ENCODE results near the gene FAM171A1.
"Not testable (repeated sequence)": the region's sequence is repeated elsewhere in the genome, so short reads cannot be mapped to it uniquely, and the experiment has no call there.

FAM171A1 gene

DNA sequence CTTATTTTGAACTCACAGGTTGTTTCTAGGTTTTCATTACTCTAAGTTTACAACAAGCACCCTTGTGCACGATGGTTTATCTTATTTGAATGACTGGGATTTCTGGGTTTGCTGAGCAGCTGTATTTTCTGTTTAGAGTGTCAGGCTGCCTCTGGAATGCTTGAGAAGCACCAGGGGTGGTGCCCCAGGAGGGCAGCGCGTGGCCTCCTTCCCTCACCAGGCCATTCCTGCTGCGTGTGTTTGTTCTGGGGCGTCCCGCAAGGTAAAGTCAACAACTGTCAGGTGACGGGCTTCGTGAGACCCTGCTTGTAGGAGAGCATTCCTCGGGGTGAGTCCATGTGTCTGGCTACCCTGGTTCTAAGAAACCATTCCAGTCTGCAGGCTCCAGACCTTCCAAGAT is 54.9 kb downstream of the FAM171A1 start:
- DNase-seq = no peak

DNA sequence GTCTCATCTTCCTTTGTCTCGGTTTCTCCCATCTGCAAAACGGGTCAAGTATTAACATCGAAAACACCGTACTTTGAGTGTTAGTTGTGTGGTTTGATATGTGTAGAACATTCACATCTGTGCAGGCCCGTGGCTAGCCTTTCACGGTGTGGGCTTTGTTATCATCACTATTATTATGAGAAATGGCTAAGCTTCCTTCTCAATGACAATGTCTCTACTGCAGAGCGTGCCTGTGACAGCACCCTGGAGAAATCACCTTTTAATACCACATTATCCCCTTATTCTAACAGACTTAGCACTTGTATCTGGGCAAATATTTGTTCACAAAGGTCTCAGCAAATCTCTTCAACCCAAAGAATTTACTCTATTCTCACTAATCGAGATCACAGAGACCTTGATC is 55.8 kb downstream of the FAM171A1 start:
- DNase-seq = no peak

DNA sequence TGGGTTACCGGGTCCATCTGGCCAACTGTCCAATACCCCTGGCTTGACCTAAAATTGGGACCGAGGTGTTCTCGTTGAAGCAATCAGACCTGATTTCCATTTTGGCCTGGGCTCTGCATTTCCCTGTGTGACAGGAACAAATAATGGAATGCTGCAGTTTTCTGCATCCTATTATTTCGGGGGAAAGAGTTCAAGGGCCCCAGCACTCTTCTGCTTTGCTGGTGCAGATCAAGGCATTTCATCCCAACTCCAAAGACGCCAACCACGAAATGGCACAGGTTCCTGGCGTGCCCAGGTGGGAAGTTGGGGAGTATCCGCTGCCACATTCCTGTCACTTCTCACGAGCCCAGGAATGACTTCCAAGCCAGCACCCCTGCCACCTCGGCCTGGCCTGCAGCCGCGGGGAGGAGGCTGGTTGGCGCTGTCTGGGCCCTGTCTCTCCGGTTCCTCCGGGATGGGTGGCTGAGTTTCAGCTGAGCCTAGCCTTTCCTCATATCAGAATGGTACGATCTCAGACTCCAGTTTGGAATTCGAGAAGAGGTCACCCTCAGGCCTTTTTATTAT is 56.5 kb downstream of the FAM171A1 start:
- DNase-seq = no peak

DNA sequence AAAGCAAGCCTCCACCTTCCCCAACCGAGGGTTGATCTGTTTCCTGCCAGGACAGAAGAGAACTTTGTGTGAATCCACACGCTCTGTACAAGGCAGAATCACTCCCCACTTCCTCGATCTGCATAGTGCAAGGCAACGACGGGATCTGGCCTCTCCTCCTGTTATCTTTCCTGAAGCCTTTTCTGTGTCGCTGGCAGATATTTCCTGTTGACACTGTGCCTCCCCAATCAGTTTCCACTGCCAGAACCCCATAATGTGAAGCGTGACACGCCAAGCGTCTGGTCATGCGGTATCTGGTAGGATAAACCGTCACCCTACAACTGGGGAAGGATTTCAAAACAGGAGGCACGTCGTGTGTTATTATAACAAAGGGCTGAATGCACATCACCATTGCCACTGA is 57.2 kb downstream of the FAM171A1 start:
- no peak for DNase-seq

DNA sequence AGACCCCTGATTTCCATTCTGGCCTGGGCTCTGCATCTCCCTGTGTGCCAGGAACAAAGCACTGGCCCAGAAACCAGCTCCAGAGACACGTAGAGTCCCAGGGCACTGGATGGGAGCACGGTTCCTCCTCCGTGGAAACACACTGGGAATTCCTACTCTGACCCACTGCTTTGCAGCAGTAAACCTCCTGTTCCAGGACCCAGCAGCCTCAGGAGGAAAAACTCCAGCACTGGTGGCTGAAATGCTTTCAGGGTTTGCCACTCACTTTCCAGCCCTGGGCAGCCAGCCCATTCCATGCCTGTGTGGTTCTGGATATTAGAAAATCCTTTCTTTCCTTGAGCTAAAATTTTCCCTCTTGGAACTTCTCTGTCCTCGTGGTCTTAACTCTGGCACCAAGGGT is 58.0 kb downstream of the FAM171A1 start:
- no peak for DNase-seq

DNA sequence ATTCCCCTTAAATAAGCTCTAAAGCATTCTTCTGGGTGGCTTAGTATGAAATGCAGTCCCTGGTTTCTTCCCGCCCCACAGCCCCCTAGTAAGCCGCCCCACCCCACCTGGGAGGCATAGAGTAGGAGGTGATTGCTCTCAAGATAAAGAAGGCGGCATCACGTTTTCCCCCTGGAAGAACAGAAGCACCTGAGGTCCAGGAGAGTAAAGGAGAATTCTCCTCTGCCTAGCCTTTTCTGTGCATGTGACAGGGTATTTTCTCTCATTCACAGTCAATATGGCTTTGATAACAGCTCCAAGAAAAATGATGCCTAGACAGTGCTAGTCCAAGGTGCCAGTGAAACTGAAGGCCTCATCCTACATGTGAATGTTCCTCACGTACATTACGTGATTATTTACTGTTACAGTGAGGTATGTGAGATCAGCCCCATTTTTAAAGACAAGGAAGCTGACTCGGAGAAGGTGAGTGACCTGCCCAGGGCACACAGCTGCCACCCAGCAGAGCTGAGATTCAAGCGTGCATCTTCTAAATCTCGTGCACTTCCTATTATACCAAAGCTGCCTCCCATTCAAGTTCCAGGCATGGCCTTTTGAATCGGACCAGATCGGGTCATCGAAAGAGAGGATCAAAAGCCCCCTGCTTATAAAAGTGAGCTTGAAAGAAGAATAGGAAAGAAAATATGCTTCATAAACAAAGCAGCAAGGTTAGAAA is 59.4 kb downstream of the FAM171A1 start:
- no peak for DNase-seq

DNA sequence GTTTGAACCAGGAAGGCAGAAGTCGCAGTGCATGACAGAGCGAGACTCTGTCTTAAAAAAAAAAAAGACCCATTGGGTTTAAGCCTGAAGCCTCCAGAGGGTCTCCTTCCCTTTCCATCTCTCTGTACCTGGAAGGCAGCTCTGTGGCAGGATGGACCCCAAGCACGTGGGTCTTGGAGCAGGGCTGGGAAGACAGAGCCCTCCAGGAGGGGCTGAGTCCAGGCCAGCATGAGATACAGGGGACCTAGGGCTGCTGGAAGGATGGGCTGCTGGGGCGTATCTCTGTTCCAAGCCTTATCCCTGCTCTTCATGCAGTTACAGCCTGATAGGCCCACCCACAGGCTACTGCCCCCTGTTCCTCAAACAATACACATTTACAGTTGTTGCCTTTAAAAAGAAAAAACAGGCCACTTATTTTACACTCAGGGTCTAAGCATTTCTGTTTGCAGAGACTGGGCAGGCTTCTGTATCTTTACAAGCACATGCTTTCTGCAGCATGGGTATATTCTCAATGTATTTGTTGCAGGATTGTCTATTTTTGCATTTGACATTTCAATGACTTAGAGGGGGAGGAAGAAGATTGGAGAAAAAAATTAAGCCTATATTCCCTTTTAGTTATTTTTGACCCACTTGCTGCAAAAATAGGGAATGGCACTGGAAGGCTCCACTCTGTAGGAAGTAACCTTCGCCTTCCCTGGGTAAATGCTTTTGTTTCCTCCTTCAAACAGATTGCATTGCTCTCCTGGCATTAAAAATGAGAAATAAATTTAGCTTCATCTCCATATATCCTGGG is 60.1 kb downstream of the FAM171A1 start:
- no peak for DNase-seq

DNA sequence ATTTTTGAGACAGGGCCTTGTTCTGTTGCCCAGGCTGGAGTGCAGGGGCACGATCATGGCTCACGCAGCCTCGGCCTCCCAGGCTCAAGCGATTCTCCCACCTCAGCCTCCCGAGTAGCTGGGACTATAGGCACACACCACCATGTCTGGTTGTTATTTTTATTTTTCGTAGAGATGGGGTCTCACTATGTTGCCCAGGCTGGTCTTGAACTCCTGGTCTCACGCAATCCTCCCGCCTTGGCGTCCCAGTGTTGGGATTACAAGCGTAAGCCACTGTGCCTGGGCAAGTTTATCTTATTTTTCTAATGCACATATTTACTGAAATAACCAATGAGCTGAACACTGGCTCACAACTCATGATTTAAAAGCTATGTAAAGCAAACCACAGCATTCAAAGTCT is 61.9 kb downstream of the FAM171A1 start:
- DNase-seq = no peak

DNA sequence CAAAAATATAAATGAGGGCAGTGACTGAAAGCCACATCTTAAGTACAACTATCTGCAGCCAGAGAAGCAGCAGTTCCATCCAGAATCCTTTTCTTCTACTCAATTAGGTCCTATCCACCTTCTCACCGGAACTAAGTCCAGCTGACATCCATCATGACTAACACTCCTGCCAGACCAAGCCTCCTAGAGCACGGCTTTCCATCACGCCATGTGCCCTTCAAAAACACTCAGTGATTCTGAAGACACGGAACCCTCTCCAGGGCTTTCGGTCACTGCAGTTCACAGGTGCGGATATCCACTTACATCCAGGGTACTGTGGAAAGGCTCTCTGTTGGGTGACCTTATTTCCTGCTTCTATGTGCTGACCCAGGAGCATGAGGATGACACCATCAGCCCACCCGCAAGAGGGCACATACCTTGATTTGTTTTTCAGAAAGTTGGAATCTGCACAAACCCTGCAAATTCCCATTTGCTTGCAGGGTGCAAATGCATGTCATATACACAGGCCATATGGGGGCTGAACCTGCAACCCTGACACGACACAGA is 64.3 kb downstream of the FAM171A1 start:
- no peak for DNase-seq

DNA sequence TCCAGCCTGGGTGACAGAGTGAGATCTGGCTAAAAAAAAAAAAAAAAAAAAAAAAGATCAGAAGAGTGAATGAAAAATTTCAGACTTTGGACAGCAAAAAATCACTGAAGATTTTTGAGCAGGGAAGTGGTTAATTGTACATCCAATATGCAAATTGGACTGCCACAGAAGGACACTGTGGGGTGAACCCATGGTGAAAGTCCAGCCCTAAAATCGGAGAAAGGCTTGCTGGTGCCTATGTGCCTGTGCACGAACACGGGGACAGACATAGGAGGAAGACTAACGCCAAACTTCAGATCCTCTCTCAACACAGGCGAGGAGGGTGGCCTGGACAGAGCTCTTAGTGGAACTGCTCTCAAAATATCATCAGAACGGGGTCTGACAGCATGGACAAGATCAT is 65.5 kb downstream of the FAM171A1 start:
- no peak for DNase-seq

DNA sequence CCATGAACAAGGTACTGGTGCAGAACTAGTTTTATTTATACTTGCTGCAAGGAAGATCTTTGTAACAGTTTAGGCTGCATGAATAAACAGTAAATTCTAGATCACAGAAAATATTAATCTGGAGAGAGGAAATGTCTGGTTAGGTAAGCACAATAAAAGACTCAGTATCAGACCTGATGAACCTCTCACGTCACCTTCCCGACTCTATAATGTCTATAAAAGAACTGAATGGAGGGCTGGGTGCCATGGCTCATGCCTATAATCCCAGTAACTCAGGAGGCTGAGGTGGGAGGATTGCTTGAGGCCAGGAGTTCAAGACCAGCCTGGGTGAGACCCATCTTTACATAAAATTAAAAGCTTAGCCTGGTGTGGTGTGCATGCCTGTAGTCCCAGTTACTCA is 65.9 kb downstream of the FAM171A1 start:
- DNase-seq = no peak

DNA sequence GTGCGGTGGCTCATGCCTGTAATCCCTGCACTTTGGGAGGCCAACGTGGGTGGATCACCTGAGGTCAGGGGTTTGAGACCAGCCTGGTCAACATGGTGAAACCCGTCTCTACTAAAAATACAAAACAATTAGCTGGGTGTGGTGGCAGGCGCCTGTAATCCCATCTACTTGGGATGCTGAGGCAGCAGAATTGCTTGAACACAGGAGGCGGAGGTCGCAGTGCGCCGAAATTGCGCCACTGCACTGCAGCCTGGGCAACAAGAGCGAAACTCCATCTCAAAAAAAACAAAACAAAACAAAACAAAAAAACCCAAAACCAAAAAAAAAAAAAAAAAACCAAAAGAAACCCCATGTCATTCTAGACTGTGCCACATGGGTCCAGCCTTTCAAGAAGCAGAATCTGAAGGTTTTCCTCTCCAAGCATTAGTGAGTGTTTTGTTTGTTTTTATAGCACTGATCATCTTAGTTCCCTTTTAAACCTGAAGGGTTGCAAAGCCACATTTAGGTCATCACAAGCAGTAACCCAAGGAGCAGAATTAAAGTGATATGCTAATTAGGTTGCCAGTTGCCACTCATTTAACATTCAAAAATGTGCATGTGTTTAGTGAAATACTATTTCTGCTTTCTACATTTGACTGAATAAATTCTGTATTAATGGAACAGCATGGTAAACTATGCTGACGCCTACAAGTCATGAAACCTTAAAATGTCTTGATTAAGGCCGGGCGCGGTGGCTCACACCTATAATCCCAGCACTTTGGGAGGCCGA is 68.7 kb downstream of the FAM171A1 start:
- not testable (repeated sequence) for DNase-seq

DNA sequence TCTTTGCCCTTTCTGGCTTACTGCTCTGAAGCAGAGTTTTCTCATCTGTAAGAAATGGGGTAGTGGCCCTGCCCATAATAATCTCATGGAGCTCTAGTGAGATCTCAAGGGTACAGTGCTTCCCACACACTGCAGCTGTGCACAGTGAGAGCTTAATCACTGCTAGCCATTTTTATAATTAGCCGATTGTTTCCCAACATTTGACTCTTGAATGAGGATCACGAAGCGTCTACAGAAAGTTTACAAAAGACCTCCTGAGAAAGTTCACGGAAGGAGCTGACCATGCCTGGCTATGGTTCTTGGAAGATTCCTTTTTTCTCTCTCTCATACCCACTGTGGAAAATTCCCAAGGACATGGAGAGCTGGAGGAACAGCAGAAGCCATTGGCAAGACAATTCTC is 70.4 kb downstream of the FAM171A1 start:
- no peak for DNase-seq

DNA sequence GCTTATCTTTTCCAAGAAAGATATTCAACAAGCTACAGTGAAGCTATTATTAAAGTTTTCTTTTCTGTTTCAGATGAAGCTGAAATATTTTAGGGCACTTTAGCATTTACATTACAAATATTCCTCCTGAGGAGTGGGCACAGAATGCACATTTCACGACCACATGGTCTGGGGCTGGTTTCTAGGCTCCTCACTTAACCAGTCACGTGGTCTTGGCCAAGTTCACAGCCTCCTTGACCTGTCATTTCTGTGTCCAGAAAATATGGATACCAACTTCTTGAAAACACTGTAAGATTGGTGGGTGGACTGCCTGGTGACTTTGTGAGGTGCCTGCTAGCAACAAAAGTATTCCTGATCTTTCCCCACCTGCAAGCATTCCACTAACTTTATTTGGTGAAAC is 70.9 kb downstream of the FAM171A1 start:
- no peak for DNase-seq

DNA sequence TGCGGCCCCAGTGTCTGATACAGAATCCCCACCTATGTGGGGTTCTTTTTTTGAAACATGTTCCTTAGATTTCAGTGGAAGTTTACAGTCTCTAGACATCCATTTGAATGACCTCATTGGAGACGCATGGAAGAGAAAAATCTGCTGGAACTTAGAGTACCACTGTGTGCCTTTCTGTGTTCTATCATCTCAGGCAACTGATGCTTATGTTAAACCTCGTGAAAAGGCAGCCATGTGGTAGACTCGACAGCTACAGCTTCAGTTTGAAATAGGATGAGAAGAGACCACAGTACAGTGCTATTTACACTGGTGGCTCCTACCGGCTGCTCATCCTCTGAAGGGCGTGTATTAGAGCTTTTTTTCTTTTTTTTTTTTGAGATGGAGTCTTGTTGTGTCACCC is 74.4 kb downstream of the FAM171A1 start:
- DNase-seq = no peak

DNA sequence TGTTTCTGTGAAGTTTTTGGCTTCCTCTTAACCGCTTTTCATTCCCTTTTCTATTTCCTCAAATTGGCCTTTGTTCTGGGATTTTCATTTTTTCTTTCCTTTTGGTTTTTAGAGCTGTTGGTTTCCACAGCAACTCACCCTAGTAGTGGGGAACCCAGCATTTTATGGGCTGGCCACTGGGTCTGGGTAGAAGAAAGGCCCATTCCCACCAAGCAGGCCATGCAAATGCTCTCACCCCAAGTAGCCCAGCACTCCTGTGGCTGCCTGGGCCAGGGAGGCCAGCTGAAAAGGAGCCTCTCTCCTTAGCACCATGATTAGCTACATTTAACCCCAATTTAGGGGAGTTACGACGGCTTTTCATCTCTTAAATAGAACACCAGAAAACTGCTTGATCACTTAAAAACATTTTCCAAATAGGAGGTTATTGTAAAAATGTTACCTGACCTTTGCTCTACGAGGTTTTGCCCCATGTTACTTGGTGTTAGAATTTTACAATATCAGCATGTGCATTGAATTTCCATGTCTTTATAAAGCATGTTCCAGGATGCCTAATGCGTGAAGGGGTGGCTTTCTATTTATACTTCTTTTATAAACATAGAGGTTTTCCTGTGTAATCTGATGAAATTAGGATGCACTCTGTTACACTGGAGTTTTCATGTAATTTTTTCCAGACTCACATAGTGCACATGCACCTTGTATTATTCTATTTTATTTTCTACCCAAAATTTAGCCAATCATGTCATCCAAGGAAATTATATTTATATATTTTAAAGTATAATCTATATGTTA is 75.4 kb downstream of the FAM171A1 start:
- DNase-seq = no peak

DNA sequence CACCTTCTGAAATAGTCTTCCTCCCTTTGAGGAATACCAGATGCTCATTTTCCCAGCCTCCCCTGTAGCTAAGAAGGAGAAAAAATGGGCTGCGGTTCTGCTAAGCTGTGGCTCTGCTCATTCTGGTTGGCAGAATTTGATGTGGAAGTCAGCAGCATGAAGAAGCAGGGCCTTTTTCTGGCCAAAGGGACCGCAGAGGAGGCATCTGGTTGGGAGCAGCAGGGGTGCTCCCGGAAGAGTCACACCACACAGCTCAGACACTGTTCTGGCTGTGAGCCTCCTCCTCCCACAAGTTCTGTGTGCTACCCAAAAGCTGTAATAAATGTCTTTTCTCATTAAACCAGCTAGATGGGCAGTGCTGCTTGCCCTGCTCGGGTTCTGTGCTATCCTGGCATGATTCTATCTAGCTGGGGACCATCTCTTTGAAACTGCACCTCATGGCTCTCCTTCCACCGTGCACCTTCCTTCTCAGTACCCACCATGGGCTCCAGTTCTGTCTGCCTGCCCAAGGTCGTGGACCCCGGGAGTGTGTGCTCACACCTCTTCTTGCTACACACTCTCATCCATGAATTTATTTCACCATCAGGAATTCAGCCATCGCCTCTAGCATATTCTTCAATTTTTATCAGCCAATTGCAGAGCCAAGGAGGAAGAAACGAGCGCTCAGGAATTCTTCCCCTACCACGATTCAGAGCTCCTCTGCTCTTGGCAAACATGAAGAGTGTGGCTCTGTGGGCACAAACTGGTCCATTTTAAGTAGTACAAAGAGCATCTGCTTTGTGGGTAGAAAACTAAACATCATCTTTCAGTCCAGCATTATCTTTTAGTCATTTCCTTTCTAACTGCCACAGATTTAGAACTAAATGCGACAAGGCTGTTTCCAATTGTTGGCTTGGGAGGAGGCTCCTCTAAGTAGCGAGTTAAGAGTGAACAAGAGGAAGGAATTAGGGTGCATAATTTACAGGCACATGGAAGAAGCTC is 76.9 kb downstream of the FAM171A1 start:
- no peak for DNase-seq

DNA sequence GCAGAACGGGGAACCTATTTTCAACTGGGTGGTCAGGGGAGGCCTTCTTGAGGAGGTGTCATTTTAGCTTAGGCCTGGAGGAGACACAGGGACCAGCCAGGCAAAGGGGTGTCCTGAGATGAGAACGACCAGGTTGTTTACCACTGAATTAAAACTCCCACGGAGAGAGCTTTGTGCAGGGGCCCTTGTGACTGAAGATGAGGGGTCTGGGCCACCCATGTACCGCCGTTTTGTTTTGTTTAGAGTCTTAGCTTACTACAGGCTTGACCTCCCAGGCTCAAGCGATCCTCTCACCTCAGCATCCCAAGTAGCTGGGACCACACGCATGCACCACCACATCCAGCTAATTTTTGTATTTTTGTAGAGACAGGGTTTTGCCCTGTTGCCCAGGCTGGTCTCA is 80.4 kb downstream of the FAM171A1 start:
- DNase-seq = no peak

DNA sequence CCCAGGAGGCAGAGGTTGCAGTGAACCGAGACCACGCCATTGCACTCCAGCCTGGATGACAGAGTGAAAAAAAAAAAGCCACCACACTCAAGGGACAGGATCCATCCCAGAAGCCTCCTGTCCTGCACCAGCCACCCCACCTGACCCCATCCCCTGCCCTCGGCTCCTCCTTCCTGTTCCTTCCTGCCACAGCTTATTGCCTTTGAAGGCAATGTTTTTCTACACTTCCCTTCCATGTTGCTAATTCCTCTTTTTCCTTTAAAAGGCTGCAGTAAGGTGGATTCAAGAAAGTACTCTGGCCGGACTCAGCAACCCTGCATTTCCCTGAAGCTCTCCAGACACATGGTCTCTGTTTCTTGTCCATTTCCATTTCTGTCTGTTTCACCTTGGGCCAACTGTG is 80.9 kb downstream of the FAM171A1 start:
- DNase-seq = no peak

DNA sequence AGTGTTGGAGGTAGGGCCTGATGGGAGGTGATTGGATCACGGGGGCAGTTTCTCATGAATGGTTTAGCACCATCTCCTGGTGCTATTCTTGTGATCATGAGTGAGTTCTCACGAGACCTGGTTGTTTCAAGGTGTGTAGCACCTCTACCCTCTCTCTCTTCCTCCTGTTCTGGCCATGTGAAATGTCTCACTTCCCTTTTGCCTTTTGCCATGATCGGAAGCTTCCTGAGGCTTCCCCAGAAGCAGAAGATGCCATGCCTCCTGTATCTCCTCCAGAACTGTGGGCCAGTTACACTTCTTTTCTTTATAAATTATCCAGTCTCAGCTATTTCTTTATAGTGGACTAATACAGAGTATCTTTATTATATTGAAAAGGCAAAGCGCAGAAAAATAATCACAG is 90.1 kb downstream of the FAM171A1 start:
- no peak for DNase-seq

DNA sequence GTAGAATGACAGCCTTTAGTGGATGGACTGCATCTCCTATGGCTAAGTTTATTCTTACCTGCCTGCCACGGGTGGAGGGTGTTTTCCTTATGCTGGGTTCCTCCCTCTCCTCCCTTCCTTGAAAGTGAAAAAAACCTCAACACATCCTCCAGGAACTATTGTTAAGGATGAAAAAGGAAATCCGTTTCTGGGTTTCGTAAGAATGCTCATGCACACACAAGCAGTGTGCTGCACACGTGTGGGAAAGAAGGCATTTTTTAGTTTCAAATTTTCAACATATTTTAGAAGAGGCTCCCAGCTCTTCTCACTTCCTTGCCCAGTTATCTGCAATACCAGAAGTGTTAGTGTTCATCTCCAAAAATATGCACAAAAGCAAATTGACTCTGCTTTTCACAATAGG is 90.6 kb downstream of the FAM171A1 start:
- no peak for DNase-seq
